Measurements from ENCODE around the gene PAM.

PAM gene

GRCh38 chr5:102807878-102808502, 52.9 kb downstream of the PAM start:
- Histone ChIP-seq H3K9me3 (ENCODE audit: control insufficient read depth, low read length) (no peaks in the 10 kb centered on the region), H3K4me1 (ENCODE audit: control insufficient read depth, insufficient read depth, low read length) (no peaks in the 10 kb centered on the region), H3K4me3 (ENCODE audit: low read length) (no peak overlapping the region), H3K36me3 (ENCODE audit: control insufficient read depth, insufficient read depth, low read length) (no peaks in the 10 kb centered on the region), H3K27me3 (ENCODE audit: control insufficient read depth, insufficient read depth, low read length) (no peaks in the 10 kb centered on the region), H3K9ac (ENCODE audit: low read length) (no peak overlapping the region)

GRCh38 chr5:102809033-102809432, 53.9 kb downstream of the PAM start:
- Histone ChIP-seq H3K9ac (ENCODE audit: low read length) (no peak overlapping the region), H3K36me3 (ENCODE audit: control insufficient read depth, insufficient read depth, low read length) (no peaks in the 10 kb centered on the region)

GRCh38 chr5:102811972-102812371, 56.9 kb downstream of the PAM start:
- Histone ChIP-seq H3K36me3 (ENCODE audit: control insufficient read depth, insufficient read depth, low read length) (no peaks in the 10 kb centered on the region), H3K9ac (ENCODE audit: low read length) (no peak overlapping the region), H3K9me3 (ENCODE audit: control insufficient read depth, low read length) (no peaks in the 10 kb centered on the region), H3K27me3 (ENCODE audit: control insufficient read depth, insufficient read depth, low read length) (no peaks in the 10 kb centered on the region), H3K4me1 (ENCODE audit: control insufficient read depth, insufficient read depth, low read length) (no peaks in the 10 kb centered on the region), H3K4me3 (ENCODE audit: low read length) (no peak overlapping the region)

More at GRCh38 chr5:102809033-102809432, 53.9 kb downstream of the PAM start:
- Histone ChIP-seq H3K4me1 (ENCODE audit: control insufficient read depth, insufficient read depth, low read length) (no peaks in the 10 kb centered on the region), H3K4me3 (ENCODE audit: low read length) (no peak overlapping the region), H3K27me3 (ENCODE audit: control insufficient read depth, insufficient read depth, low read length) (no peaks in the 10 kb centered on the region), H3K9me3 (ENCODE audit: control insufficient read depth, low read length) (no peaks in the 10 kb centered on the region)

- Histone ChIP-seq H3K9ac (ENCODE audit: low read length) (no peak overlapping the region), H3K9me3 (ENCODE audit: control insufficient read depth, low read length) (no peaks in the 10 kb centered on the region), H3K4me3 (ENCODE audit: low read length) (no peak overlapping the region), H3K27me3 (ENCODE audit: control insufficient read depth, insufficient read depth, low read length) (no peaks in the 10 kb centered on the region), H3K36me3 (ENCODE audit: control insufficient read depth, insufficient read depth, low read length) (no peaks in the 10 kb centered on the region), H3K4me1 (ENCODE audit: control insufficient read depth, insufficient read depth, low read length) (no peaks in the 10 kb centered on the region)
Observed at GRCh38 chr5:102813740-102814139, 58.6 kb downstream of the PAM start.

GRCh38 chr5:102815084-102815483, 60.0 kb downstream of the PAM start:
- Histone ChIP-seq H3K4me1 (ENCODE audit: control insufficient read depth, insufficient read depth, low read length) (no peaks in the 10 kb centered on the region), H3K27me3 (ENCODE audit: control insufficient read depth, insufficient read depth, low read length) (no peaks in the 10 kb centered on the region), H3K4me3 (ENCODE audit: low read length) (no peak overlapping the region), H3K9me3 (ENCODE audit: control insufficient read depth, low read length) (no peaks in the 10 kb centered on the region), H3K9ac (ENCODE audit: low read length) (no peak overlapping the region), H3K36me3 (ENCODE audit: control insufficient read depth, insufficient read depth, low read length) (no peaks in the 10 kb centered on the region)

- Histone ChIP-seq H3K4me1 (ENCODE audit: control insufficient read depth, insufficient read depth, low read length) (no peaks in the 10 kb centered on the region), H3K9me3 (ENCODE audit: control insufficient read depth, low read length) (no peaks in the 10 kb centered on the region), H3K27me3 (ENCODE audit: control insufficient read depth, insufficient read depth, low read length) (no peaks in the 10 kb centered on the region), H3K9ac (ENCODE audit: low read length) (no peak overlapping the region), H3K4me3 (ENCODE audit: low read length) (no peak overlapping the region), H3K36me3 (ENCODE audit: control insufficient read depth, insufficient read depth, low read length) (no peaks in the 10 kb centered on the region)
Observed at GRCh38 chr5:102815540-102816332, 60.6 kb downstream of the PAM start.

- no peaks in the 10 kb centered on the region for H3K36me3 ChIP-seq (ENCODE audit: control insufficient read depth, insufficient read depth, low read length)
- H3K4me1 ChIP-seq (ENCODE audit: control insufficient read depth, insufficient read depth, low read length), result no peaks in the 10 kb centered on the region
- no peak overlapping the region for H3K4me3 ChIP-seq (ENCODE audit: low read length)
- H3K9me3 ChIP-seq (ENCODE audit: control insufficient read depth, low read length), result no peaks in the 10 kb centered on the region
- no peaks in the 10 kb centered on the region for H3K27me3 ChIP-seq (ENCODE audit: control insufficient read depth, insufficient read depth, low read length)
- H3K9ac ChIP-seq (ENCODE audit: low read length), result no peak overlapping the region
Observed at GRCh38 chr5:102818345-102818744, 63.2 kb downstream of the PAM start.

GRCh38 chr5:102818934-102819333, 63.8 kb downstream of the PAM start:
- Histone ChIP-seq H3K9me3 (ENCODE audit: control insufficient read depth, low read length) (no peaks in the 10 kb centered on the region), H3K9ac (ENCODE audit: low read length) (no peak overlapping the region), H3K36me3 (ENCODE audit: control insufficient read depth, insufficient read depth, low read length) (no peaks in the 10 kb centered on the region), H3K4me1 (ENCODE audit: control insufficient read depth, insufficient read depth, low read length) (no peaks in the 10 kb centered on the region), H3K27me3 (ENCODE audit: control insufficient read depth, insufficient read depth, low read length) (no peaks in the 10 kb centered on the region), H3K4me3 (ENCODE audit: low read length) (no peak overlapping the region)

- Histone ChIP-seq H3K36me3 (ENCODE audit: control insufficient read depth, insufficient read depth, low read length) (no peaks in the 10 kb centered on the region), H3K9ac (ENCODE audit: low read length) (no peak overlapping the region), H3K9me3 (ENCODE audit: control insufficient read depth, low read length) (no peaks in the 10 kb centered on the region), H3K4me3 (ENCODE audit: low read length) (no peak overlapping the region), H3K4me1 (ENCODE audit: control insufficient read depth, insufficient read depth, low read length) (no peaks in the 10 kb centered on the region), H3K27me3 (ENCODE audit: control insufficient read depth, insufficient read depth, low read length) (no peaks in the 10 kb centered on the region)
Observed at GRCh38 chr5:102819634-102820033, 64.5 kb downstream of the PAM start.

- Histone ChIP-seq H3K4me1 (ENCODE audit: control insufficient read depth, insufficient read depth, low read length) (no peaks in the 10 kb centered on the region), H3K9ac (ENCODE audit: low read length) (no peak overlapping the region), H3K36me3 (ENCODE audit: control insufficient read depth, insufficient read depth, low read length) (no peaks in the 10 kb centered on the region), H3K27me3 (ENCODE audit: control insufficient read depth, insufficient read depth, low read length) (no peaks in the 10 kb centered on the region), H3K9me3 (ENCODE audit: control insufficient read depth, low read length) (no peaks in the 10 kb centered on the region), H3K4me3 (ENCODE audit: low read length) (no peak overlapping the region)
Observed at GRCh38 chr5:102823441-102823874, 68.4 kb downstream of the PAM start.

GRCh38 chr5:102826629-102827028, 71.5 kb downstream of the PAM start:
- Histone ChIP-seq H3K36me3 (ENCODE audit: control insufficient read depth, insufficient read depth, low read length) (no peaks in the 10 kb centered on the region), H3K4me3 (ENCODE audit: low read length) (no peak overlapping the region)

GRCh38 chr5:102830241-102830640, 75.1 kb downstream of the PAM start:
- H3K4me1 ChIP-seq (ENCODE audit: control insufficient read depth, insufficient read depth, low read length), result no peaks in the 10 kb centered on the region
- no peaks in the 10 kb centered on the region for H3K27me3 ChIP-seq (ENCODE audit: control insufficient read depth, insufficient read depth, low read length)
- no peaks in the 10 kb centered on the region for H3K9me3 ChIP-seq (ENCODE audit: control insufficient read depth, low read length)

More at GRCh38 chr5:102826629-102827028, 71.5 kb downstream of the PAM start:
- Histone ChIP-seq H3K27me3 (ENCODE audit: control insufficient read depth, insufficient read depth, low read length) (no peaks in the 10 kb centered on the region), H3K9ac (ENCODE audit: low read length) (no peak overlapping the region), H3K9me3 (ENCODE audit: control insufficient read depth, low read length) (no peaks in the 10 kb centered on the region), H3K4me1 (ENCODE audit: control insufficient read depth, insufficient read depth, low read length) (no peaks in the 10 kb centered on the region)

More at GRCh38 chr5:102830241-102830640, 75.1 kb downstream of the PAM start:
- H3K4me3 ChIP-seq (ENCODE audit: low read length), result no peak overlapping the region
- H3K9ac ChIP-seq (ENCODE audit: low read length), result no peak overlapping the region
- no peaks in the 10 kb centered on the region for H3K36me3 ChIP-seq (ENCODE audit: control insufficient read depth, insufficient read depth, low read length)

Measured in mucosa of stomach (tissue), 1 donor.